Panc1 (cell line): ENCODE data around the gene MAP6. TPM values are rescaled to one million over a fixed set of nuclear protein-coding genes. Genes with fewer than 3 reads are reported as not detected.

ENCODE experiments used
- ATAC-seq: fragments of 200-7000 bp; cut with Tn5 transposase; 2 replicates; pipeline ENCODE4 v1.9.1; 2020; ENCODE audit warnings: mild to moderate bottlenecking, moderate library complexity
- BruUV-seq: library from RNA; stranded (reverse); fragments of 400-500 nt; replicated peaks from 2 replicates; lab custom pipeline; 2021; lab: Mats Ljungman, UMichigan
- CTCF ChIA-PET: fragments of 300-600 bp; sonication (Branson Sonifier 250); formaldehyde crosslinking; loops from one replicate; lab custom pipeline; 2022; ENCODE audit warnings: antibody characterized with exemption; lab: Charles Lee
- POLR2A ChIA-PET: fragments of 300-600 bp; sonication (Branson Sonifier 250); formaldehyde crosslinking; loops from one replicate; lab custom pipeline; 2022; ENCODE audit warnings: antibody characterized with exemption; lab: Charles Lee
- DNase-seq: peaks from one replicate; pipeline ENCODE4 v3.0.0-alpha.2; 2010; ENCODE audit warnings: low read depth, low spot score
- H3K27ac ChIP-seq: 2 replicates; pipeline ENCODE4 v1.5.1; 2011; ENCODE audit warnings: mild to moderate bottlenecking, low read length, inconsistent platforms
- H3K27me3 ChIP-seq: fragments of 200-500 bp; sonication (Bioruptor generic); 2 replicates; pipeline ENCODE4 v1.6.0; 2014; ENCODE audit warnings: low read length, inconsistent platforms; ENCODE audit not compliant: control insufficient read depth, insufficient read depth
- H3K36me3 ChIP-seq: fragments of 200-500 bp; sonication (Bioruptor generic); 2 replicates; pipeline ENCODE4 v1.5.1; 2014; ENCODE audit warnings: inconsistent platforms, mild to moderate bottlenecking, low read length, moderate library complexity; ENCODE audit not compliant: control insufficient read depth, insufficient read depth
- H3K4me1 ChIP-seq: 2 replicates; pipeline ENCODE4 v1.5.1; 2011; ENCODE audit warnings: inconsistent platforms, mild to moderate bottlenecking, low read length, moderate library complexity; ENCODE audit not compliant: control insufficient read depth, insufficient read depth
- H3K4me3 ChIP-seq, 2 experiments: 2 replicates each; pipeline ENCODE4 v1.5.1; 2011 to 2012; ENCODE audit warnings: low read depth in 2 of 2, low read length in 2 of 2, mild to moderate bottlenecking in 2 of 2, inconsistent platforms in 1 of 2, moderate library complexity in 1 of 2
- H3K9me3 ChIP-seq: fragments of 200-500 bp; sonication (Bioruptor generic); 2 replicates; pipeline ENCODE4 v1.5.1; 2014; ENCODE audit warnings: low read depth, mild to moderate bottlenecking, inconsistent platforms, low read length, moderate library complexity; ENCODE audit not compliant: control insufficient read depth, insufficient read depth
- CTCF ChIP-seq: fragments of 450-650 bp; IDR thresholded peaks from 2 replicates; pipeline ENCODE4 v1.5.1; 2017; ENCODE audit warnings: mild to moderate bottlenecking
- POLR2AphosphoS5 ChIP-seq: IDR thresholded peaks from 2 replicates; pipeline ENCODE4 v1.6.1; 2012; ENCODE audit warnings: mild to moderate bottlenecking, low read depth, low read length, moderate library complexity
- REST ChIP-seq, 2 experiments: IDR thresholded peaks; 2 replicates each; pipeline ENCODE4 v1.6.1; 2011 to 2012; ENCODE audit warnings: low read depth in 2 of 2, control low read depth in 1 of 2, low read length in 1 of 2, mild to moderate bottlenecking in 1 of 2, moderate library complexity in 1 of 2; ENCODE audit not compliant: insufficient read depth in 1 of 2
- SIN3A ChIP-seq: IDR thresholded peaks from 2 replicates; pipeline ENCODE4 v1.6.1; 2012; ENCODE audit warnings: low read depth, mild to moderate bottlenecking, low read length, moderate library complexity, borderline replicate concordance; ENCODE audit not compliant: insufficient read depth
- TCF7L2 ChIP-seq: IDR thresholded peaks from 2 replicates; pipeline ENCODE4 v1.6.1; 2011; ENCODE audit warnings: mild to moderate bottlenecking, low read depth, low read length, inconsistent platforms
- in situ Hi-C: cut with HindIII; loops from 2 replicates; pipeline ENCODE4 v1.10.0; 2016; ENCODE audit warnings: low sequenced_read_pairs, low pct_unique_long_range_greater_than_20kb
- intact Hi-C: fragments of 100-400 bp; cut with micrococcal nuclease; formaldehyde crosslinking; loops from one replicate; pipeline ENCODE4 v1.10.0; 2022; ENCODE audit not compliant: unreplicated experiment
- total RNA-seq: library from RNA; stranded (reverse); gene quantifications from one replicate; pipeline ENCODE4 v1.2.1, GENCODE V29; 2021; ENCODE audit not compliant: unreplicated experiment

MAP6 gene
- total RNA-seq, 1 experiment from 2014 or later: 0.21 TPM

GRCh38 chr11:75667831-75668450, 897 bp downstream of the MAP6 start:
- ATAC-seq (peak; percentile 56), DNase-seq (no peak)
- peaks cover 64% of the 10 kb centered on the region for H3K27me3 ChIP-seq
- ChIA-PET POLR2A (no interaction called here), CTCF (no interaction called here)
- H3K4me3 ChIP-seq: peak overlapping the region; percentile 40 to 48
- no peak overlapping the region for H3K27ac ChIP-seq
- no peaks in the 10 kb centered on the region for H3K4me1 ChIP-seq
- TF ChIP-seq POLR2AphosphoS5: no peak
- TF ChIP-seq REST (IDR thresholded peaks at IDR 0.05; ENCODE audit: insufficient read depth in 1 of 2, low read depth in 2 of 2, low read length in 1 of 2): no peak
- no peak for TF ChIP-seq TCF7L2
- TF ChIP-seq CTCF: no peak
- no peak for TF ChIP-seq SIN3A
- in situ Hi-C loops (no loop called here), intact Hi-C loops (no loop called here)
- H3K36me3 ChIP-seq: no peaks in the 10 kb centered on the region
- H3K9me3 ChIP-seq: no peaks in the 10 kb centered on the region
- BruUV-seq: no TSS peak

- intact Hi-C loops: no loop called here
- H3K4me3 ChIP-seq: peak overlapping the region; percentile 34 to 40
- no peaks in the 10 kb centered on the region for H3K36me3 ChIP-seq
- H3K9me3 ChIP-seq: no peaks in the 10 kb centered on the region
- BruUV-seq: no TSS peak
- ATAC-seq (peak; percentile 77), DNase-seq (no peak)
- H3K4me1 ChIP-seq: no peaks in the 10 kb centered on the region
- peaks cover 68% of the 10 kb centered on the region for H3K27me3 ChIP-seq
- in situ Hi-C loops: no loop called here
- H3K27ac ChIP-seq: no peak overlapping the region
- CTCF ChIA-PET: no interaction called here
- POLR2A ChIA-PET: no interaction called here
- no peak for TF ChIP-seq TCF7L2
- TF ChIP-seq CTCF: peak; percentile 40
- TF ChIP-seq POLR2AphosphoS5: no peak
- no peak for TF ChIP-seq SIN3A
- no peak for TF ChIP-seq REST (IDR thresholded peaks at IDR 0.05; ENCODE audit: insufficient read depth in 1 of 2, low read depth in 2 of 2, low read length in 1 of 2)
Observed at GRCh38 chr11:75667255-75667830, 1.5 kb downstream of the MAP6 start.
